ENCODE measurements around the gene UBAC1. TPM values are rescaled to one million over a fixed set of nuclear protein-coding genes. Genes with fewer than 3 reads are reported as not detected.

The UBAC1 gene
- total RNA-seq, 2 experiments from 2014 or later: 16.4 to 19.6 TPM

GRCh38 chr9:135907006-135907430 lies 54.2 kb downstream of the UBAC1 start:
- H3K27me3 ChIP-seq (ENCODE audit: control insufficient read depth in 1 of 2, insufficient read depth in 2 of 2, low read length in 2 of 2): no peaks in the 10 kb centered on the region
- TF ChIP-seq CTCF (IDR thresholded peaks at IDR 0.05): no peak
- H3K9me3 Mint-ChIP-seq: peaks cover 4% of the 10 kb centered on the region
- ChIA-PET POLR2A (interaction anchor here (0.6 to 1.8 kb wide), 6 partner anchors 8 to 83 kb away, joined by 3 to 7 read pairs (median 4); partner anchors contain the start of gene UBAC1), CTCF (interaction anchor here (0.7 to 1.6 kb wide), 2 partner anchors 43 to 61 kb away, joined by 4 read pairs; no protein-coding TSS in a partner anchor)
- peaks cover 4% of the 10 kb centered on the region for H3K36me3 ChIP-seq (ENCODE audit: insufficient read depth, low read length)
- peak overlapping the region; percentile 48 for H3K4me3 ChIP-seq (ENCODE audit: low read length)
- H3K4me3 Mint-ChIP-seq: no peak overlapping the region
- peak in 1 of 14 experiments; percentile 40 for DNase-seq
- intact Hi-C loops (cut with DNase I, micrococcal nuclease): loop anchor here (1.0 to 10.0 kb wide), 7 partner anchors 42 to 1842 kb away; partner anchors contain the start of genes TMEM250 (in 2 of the 2), UBAC1 (in 2 of the 2), BRD3 (in 1 of the 2) and QSOX2 (in 1 of the 2)
- no peak for ATAC-seq (ENCODE audit: poor library complexity)
- H3K27ac Mint-ChIP-seq: no peak overlapping the region
- no peak overlapping the region for H3K27ac ChIP-seq (ENCODE audit: low read depth in 1 of 2, low read length in 2 of 2)
- no peaks in the 10 kb centered on the region for H3K9me3 ChIP-seq (ENCODE audit: control insufficient read depth in 1 of 2, insufficient read depth in 1 of 2, low read length in 2 of 2)
- peaks cover 39% of the 10 kb centered on the region for H3K36me3 Mint-ChIP-seq (ENCODE audit: low read depth)
- H3K4me1 Mint-ChIP-seq (ENCODE audit: low read depth): peaks cover 60% of the 10 kb centered on the region
- H3K4me1 ChIP-seq (ENCODE audit: insufficient read depth, low read length): peaks cover 46% of the 10 kb centered on the region
- H3K27me3 Mint-ChIP-seq: no peaks in the 10 kb centered on the region

- CTCF ChIA-PET: interaction anchor here (1.6 kb wide), 1 partner anchor 43 kb away, joined by 4 read pairs; no protein-coding TSS in a partner anchor
- ATAC-seq (ENCODE audit: poor library complexity): no peak
Observed at GRCh38 chr9:135906291-135907005, 54.7 kb downstream of the UBAC1 start.

More at GRCh38 chr9:135906291-135907005, 54.7 kb downstream of the UBAC1 start:
- H3K36me3 ChIP-seq (ENCODE audit: insufficient read depth, low read length): peaks cover 4% of the 10 kb centered on the region
- POLR2A ChIA-PET: interaction anchor here (0.7 kb wide), 1 partner anchor 10 kb away, joined by 3 read pairs; no protein-coding TSS in a partner anchor
- H3K27ac Mint-ChIP-seq: peak overlapping the region; percentile 78
- H3K27me3 Mint-ChIP-seq: no peaks in the 10 kb centered on the region
- peaks cover 64% of the 10 kb centered on the region for H3K4me1 Mint-ChIP-seq (ENCODE audit: low read depth)
- H3K9me3 Mint-ChIP-seq: peaks cover 4% of the 10 kb centered on the region
- H3K4me1 ChIP-seq (ENCODE audit: insufficient read depth, low read length): peaks cover 46% of the 10 kb centered on the region
- H3K27ac ChIP-seq (ENCODE audit: low read depth in 1 of 2, low read length in 2 of 2): peak overlapping the region in 1 of 2 donors; percentile 8
- H3K4me3 Mint-ChIP-seq: peak overlapping the region; percentile 94
- no peaks in the 10 kb centered on the region for H3K9me3 ChIP-seq (ENCODE audit: control insufficient read depth in 1 of 2, insufficient read depth in 1 of 2, low read length in 2 of 2)
- no peaks in the 10 kb centered on the region for H3K27me3 ChIP-seq (ENCODE audit: control insufficient read depth in 1 of 2, insufficient read depth in 2 of 2, low read length in 2 of 2)
- intact Hi-C loops (cut with DNase I, micrococcal nuclease): loop anchor here (1.0 to 10.0 kb wide), 7 partner anchors 42 to 1842 kb away; partner anchors contain the start of genes TMEM250 (in 2 of the 2), UBAC1 (in 2 of the 2), BRD3 (in 1 of the 2) and QSOX2 (in 1 of the 2)
- peaks cover 34% of the 10 kb centered on the region for H3K36me3 Mint-ChIP-seq (ENCODE audit: low read depth)
- DNase-seq: peak in 6 of 14 experiments; percentile 8 to 55 (median 30)
- TF ChIP-seq CTCF (IDR thresholded peaks at IDR 0.05): no peak
- peak overlapping the region; percentile 48 for H3K4me3 ChIP-seq (ENCODE audit: low read length)
